H1 (cell line): Measurements from ENCODE around the gene SLC9A3. TPM values are rescaled to one million over a fixed set of nuclear protein-coding genes. Genes with fewer than 3 reads are reported as not detected.

ENCODE experiments used
- BCL11A ChIP-seq, 2 experiments: IDR thresholded peaks; one replicate each; pipeline ENCODE4 v1.6.1; 2011; ENCODE audit warnings: low read depth in 2 of 2, low read length in 2 of 2, mild to moderate bottlenecking in 2 of 2
- EP300 ChIP-seq, 2 experiments: IDR thresholded peaks; 1 replicate in 1 of 2; 2 replicates in 1 of 2; pipeline ENCODE4 v1.6.1; 2011 to 2012; ENCODE audit warnings: low read depth in 2 of 2, low read length in 2 of 2, mild to moderate bottlenecking in 2 of 2, borderline replicate concordance in 1 of 2, inconsistent platforms in 1 of 2, moderate library complexity in 1 of 2
- GABPA ChIP-seq: IDR thresholded peaks from 2 replicates; pipeline ENCODE4 v1.6.1; 2011; ENCODE audit warnings: mild to moderate bottlenecking, low read length, moderate library complexity, borderline replicate concordance; ENCODE audit not compliant: insufficient read depth
- HDAC2 ChIP-seq, 2 experiments: fragments of 300-600 bp in 1 of 2; sonication (generic) in 1 of 2; IDR thresholded peaks; 2 replicates each; pipeline ENCODE4 v1.6.1; 2011 to 2012; ENCODE audit warnings: low read depth in 2 of 2, low read length in 2 of 2, mild to moderate bottlenecking in 2 of 2, moderate library complexity in 2 of 2, borderline replicate concordance in 1 of 2, inconsistent platforms in 1 of 2
- POLR2A ChIP-seq, 2 experiments: IDR thresholded peaks; 1 replicate in 1 of 2; 2 replicates in 1 of 2; pipeline ENCODE4 v1.6.1; 2011; ENCODE audit warnings: low read depth in 2 of 2, low read length in 2 of 2, mild to moderate bottlenecking in 2 of 2; ENCODE audit errors: control extremely low read depth in 1 of 2
- POLR2AphosphoS5 ChIP-seq: IDR thresholded peaks from 2 replicates; pipeline ENCODE4 v1.6.1; 2011; ENCODE audit warnings: low read depth, low read length
- SP4 ChIP-seq: IDR thresholded peaks from 2 replicates; pipeline ENCODE4 v1.6.1; 2012; ENCODE audit warnings: low read length, inconsistent platforms
- TBP ChIP-seq: IDR thresholded peaks from 2 replicates; pipeline ENCODE4 v1.6.1; 2011; ENCODE audit warnings: low read depth, low read length, improper control_type of control experiment
- microRNA-seq, 2 experiments: library from miRNA; unstranded; fragments of <30 nt; microRNA quantifications; one replicate each; pipeline versions ENCODE4 to v1.2.0, GENCODE V29; 2016 to 2020; ENCODE audit warnings: borderline microRNAs expressed in 2 of 2, borderline number of aligned reads in 2 of 2, borderline replicate concordance in 1 of 2
- polyA plus RNA-seq, 7 experiments: library from polyadenylated mRNA; depleted of rRNA in 3 of 7; stranded (reverse) in 5 of 7; unstranded in 2 of 7; fragments of >200 nt in 5 of 7; fragments of 200-250 nt in 2 of 7; gene quantifications; 1 replicate in 5 of 7; 2 replicates in 1 of 7; 4 replicates in 1 of 7; pipeline versions ENCODE4 v1.2.1 to v1.2.3, GENCODE V29; 2011 to 2013; ENCODE audit warnings: missing spikeins in 2 of 7, mixed read lengths in 2 of 7
- small RNA-seq: library from polyadenylated mRNA; stranded (forward); fragments of <200 nt; extraction: miRNeasy Mini kit (QIAGEN cat#:217004); gene quantifications from one replicate; pipeline ENCODE3, GENCODE V24; 2013; ENCODE audit not compliant: insufficient read depth
- total RNA-seq: library from RNA; stranded (reverse); fragmentation: NEBNext Ultra II Directional; extraction: Animal tissue kit (Norgen Biotek cat#: 25700); gene quantifications from 2 replicates; pipeline ENCODE4 v1.2.1, GENCODE V29; 2021

Gene SLC9A3
- total and polyA plus RNA-seq, 2 of the 8 experiments (the other 6 are each of a cell fraction or from before 2014, with no cell fraction given): 0.95 to 1.0 TPM

DNA sequence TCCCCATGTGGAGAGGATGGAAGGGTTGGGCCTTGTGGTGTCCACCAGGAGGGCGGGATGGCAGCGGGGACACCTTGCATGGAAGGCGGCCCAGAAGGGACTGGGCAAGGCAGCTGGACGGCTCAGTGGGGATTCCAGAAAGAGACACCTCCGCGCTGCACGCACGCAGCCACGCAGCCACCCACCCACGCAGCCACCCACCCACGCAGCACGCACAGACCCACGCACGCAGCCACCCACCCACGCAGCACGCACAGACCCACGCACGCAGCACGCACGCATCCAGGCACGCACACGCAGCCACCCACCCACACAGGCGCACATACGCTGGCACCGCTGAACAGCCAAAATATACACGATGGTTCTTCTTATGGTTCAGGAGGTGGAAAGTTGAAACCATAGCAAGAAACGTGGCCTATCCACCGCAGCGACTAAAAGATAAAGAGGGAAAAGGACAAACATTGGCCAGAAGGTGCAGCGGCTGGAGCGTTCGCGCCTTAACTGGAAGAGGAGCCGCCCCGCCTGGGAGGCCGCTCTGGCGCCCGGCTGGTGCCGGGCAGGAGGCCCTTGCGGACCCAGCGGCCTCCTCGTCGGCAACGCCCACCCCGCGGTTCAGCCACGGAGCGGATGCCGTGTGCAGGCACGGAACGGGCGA, 103.5 kb downstream of the SLC9A3 start (continued):
- TF ChIP-seq EP300 (IDR thresholded peaks at IDR 0.05; ENCODE audit: borderline replicate concordance in 1 of 2, low read depth in 2 of 2, low read length in 2 of 2): no peak
- no peak for TF ChIP-seq TBP
- TF ChIP-seq BCL11A (IDR thresholded peaks at IDR 0.05; ENCODE audit: low read depth in 2 of 2, low read length in 2 of 2): no peak
- no peak for TF ChIP-seq HDAC2 (IDR thresholded peaks at IDR 0.05; ENCODE audit: borderline replicate concordance in 1 of 2, low read depth in 2 of 2, low read length in 2 of 2)
- TF ChIP-seq GABPA: no peak
- no peak for TF ChIP-seq POLR2AphosphoS5
- no peak for TF ChIP-seq SP4
- no peak for TF ChIP-seq POLR2A (IDR thresholded peaks at IDR 0.05; ENCODE audit: control extremely low read depth in 1 of 2, low read depth in 2 of 2, low read length in 2 of 2)

Small RNAs within 50 kb of the gene (microRNA-seq; reads per million reads assigned to microRNA genes)
- gene MIR4456: 0 reads per million in 2 experiments

Small RNAs within 50 kb of the gene (small RNA-seq; reads per million reads assigned to genes)
- gene MIR4456: not detected

Other genes starting within 250 kb of the SLC9A3 start
- 0.80 and 1.4 TPM in 2 replicates for gene AHRR, start 202.7 kb downstream of the SLC9A3 start, total RNA-seq
- 0.41 and 0.97 TPM in 2 replicates for gene AHRR, start 202.7 kb downstream of the SLC9A3 start, polyA plus RNA-seq (2011; rRNA removed)
- 27.5 and 30.0 TPM in 2 replicates for gene EXOC3, start 81.3 kb downstream of the SLC9A3 start, total RNA-seq
- gene EXOC3, start 81.3 kb downstream of the SLC9A3 start, polyA plus RNA-seq (2011; rRNA removed): 14.4 and 19.5 TPM in 2 replicates
- 18.9 and 19.6 TPM in 2 replicates for gene CEP72, start 87.9 kb upstream of the SLC9A3 start, total RNA-seq
- 13.1 and 13.2 TPM in 2 replicates for gene CEP72, start 87.9 kb upstream of the SLC9A3 start, polyA plus RNA-seq (2011; rRNA removed)
- 0.65 and 0.93 TPM in 2 replicates for gene TPPP, start 168.9 kb upstream of the SLC9A3 start, total RNA-seq
- gene TPPP, start 168.9 kb upstream of the SLC9A3 start, polyA plus RNA-seq (2011; rRNA removed): 0.36 and 0.86 TPM in 2 replicates